ENCODE results near the gene IGF2R. TPM values are rescaled to one million over a fixed set of nuclear protein-coding genes. Genes with fewer than 3 reads are reported as not detected.

The IGF2R gene
- total and polyA plus RNA-seq, 8 donors, result 11.0 to 54.0 (median 34.7) TPM

DNA sequence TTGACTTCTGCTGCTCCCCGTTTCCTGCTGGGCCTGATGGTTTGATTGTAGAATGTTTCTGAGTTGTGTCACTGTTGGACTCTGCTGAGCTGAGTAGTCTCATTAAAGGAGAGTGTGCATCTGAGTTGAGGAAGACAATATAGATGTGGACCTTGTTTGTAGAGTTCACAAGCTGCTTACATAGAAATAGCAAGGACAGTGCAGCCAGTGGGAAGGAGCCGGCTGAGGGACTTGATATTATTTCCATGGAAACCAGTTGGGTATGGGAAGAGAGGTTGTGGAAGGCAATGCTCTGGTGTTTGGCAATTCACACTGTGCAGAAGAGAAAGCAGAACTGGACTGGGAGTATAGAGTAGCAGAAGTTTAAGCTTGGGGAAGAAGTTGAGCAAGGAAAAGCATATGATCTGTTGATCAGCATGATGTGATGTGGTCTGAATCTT lies 14.8 kb downstream of the IGF2R start:
- Histone ChIP-seq H3K27me3 (no peaks in the 10 kb centered on the region), H3K4me1 (peaks cover 36 to 60% (median 59%) of the 10 kb centered on the region in 3 donors), H3K36me3 (no peaks in the 10 kb centered on the region), H3K27ac (peak overlapping the region in 2 of 4 donors; percentile 25 to 57), H3K4me3 (no peak overlapping the region), H3K9me3 (no peaks in the 10 kb centered on the region)
- FAIRE-seq (no peak), DNase-seq (no peak), ATAC-seq (peak in 3 of 4 donors; percentile 20 to 48 (median 42))
- TF ChIP-seq, protein P1, sequence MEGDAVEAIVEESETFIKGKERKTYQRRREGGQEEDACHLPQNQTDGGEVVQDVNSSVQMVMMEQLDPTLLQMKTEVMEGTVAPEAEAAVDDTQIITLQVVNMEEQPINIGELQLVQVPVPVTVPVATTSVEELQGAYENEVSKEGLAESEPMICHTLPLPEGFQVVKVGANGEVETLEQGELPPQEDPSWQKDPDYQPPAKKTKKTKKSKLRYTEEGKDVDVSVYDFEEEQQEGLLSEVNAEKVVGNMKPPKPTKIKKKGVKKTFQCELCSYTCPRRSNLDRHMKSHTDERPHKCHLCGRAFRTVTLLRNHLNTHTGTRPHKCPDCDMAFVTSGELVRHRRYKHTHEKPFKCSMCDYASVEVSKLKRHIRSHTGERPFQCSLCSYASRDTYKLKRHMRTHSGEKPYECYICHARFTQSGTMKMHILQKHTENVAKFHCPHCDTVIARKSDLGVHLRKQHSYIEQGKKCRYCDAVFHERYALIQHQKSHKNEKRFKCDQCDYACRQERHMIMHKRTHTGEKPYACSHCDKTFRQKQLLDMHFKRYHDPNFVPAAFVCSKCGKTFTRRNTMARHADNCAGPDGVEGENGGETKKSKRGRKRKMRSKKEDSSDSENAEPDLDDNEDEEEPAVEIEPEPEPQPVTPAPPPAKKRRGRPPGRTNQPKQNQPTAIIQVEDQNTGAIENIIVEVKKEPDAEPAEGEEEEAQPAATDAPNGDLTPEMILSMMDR (IDR thresholded peaks at IDR 0.05), result no peak
- WGBS, 2 donors, result 27 to 28% methylated on average over 2 of the region's 2 CpGs
- intact Hi-C loops (cut with DNase I), result no loop called here

DNA sequence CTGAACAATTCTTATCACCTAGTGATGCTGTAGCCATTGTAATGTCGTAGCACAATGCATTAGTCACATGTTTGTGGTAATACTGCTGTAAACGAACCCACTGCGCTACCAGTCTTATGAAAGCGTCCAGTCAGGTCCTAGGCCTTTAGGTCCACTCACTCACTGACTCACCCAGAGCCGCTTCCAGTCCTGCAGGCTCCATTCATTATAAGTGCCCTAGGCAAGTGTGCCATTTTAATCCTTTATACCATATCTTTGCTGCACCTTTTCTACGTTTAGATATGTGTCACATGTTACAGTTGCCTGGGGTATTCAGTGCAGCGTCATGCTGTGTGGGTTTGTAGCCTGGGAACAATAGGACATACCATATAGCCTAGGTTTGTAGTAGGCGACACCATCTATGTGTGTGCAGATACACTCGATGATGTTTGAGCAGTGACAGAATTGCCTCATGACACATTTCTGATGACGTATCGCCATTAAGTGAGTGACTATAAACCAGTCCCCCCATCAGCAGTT lies 15.4 kb downstream of the IGF2R start:
- Histone ChIP-seq H3K4me3 (no peak overlapping the region), H3K36me3 (no peaks in the 10 kb centered on the region), H3K27me3 (no peaks in the 10 kb centered on the region), H3K9me3 (no peaks in the 10 kb centered on the region), H3K4me1 (peaks cover 30 to 58% (median 53%) of the 10 kb centered on the region in 3 donors), H3K27ac (peak overlapping the region in 2 of 4 donors; percentile 25 to 27)
- ATAC-seq, result no peak
- TF ChIP-seq, protein P1 (IDR thresholded peaks at IDR 0.05), result no peak
- no peak for FAIRE-seq
- WGBS, 2 donors, result 77 to 82% methylated on average over 11 of the region's 11 CpGs
- intact Hi-C loops (cut with DNase I), result no loop called here
- DNase-seq, result no peak

DNA sequence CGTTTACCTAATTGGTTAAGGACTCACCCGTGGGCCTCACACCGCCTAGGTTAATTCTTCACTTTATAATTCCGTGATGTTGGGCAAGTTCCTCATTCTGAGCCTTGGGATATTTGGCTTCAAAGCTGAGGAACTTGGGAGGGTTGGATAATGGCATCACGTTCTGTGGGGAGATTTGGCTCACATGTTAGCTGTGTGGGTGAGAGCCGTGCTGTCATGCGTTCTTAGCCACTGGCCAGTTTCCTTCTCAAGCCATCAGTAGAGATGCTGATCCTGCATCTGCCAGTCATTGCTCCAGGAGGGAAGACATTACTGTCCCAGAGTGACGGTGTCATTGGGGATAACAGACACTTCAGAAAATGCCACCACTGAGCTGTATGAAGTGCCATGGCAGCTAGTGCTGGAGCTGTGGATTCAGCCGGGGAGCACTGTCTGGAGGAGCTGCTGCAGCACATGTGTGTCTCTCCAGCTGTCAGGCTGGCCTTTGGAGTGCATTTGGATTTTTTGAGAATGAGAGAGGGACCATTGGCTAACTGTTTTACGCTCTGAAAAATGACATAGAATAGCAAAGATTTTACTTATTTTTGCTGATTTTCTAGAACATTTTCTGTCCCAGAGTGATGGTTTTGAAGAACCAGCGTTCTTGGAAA lies 16.5 kb downstream of the IGF2R start:
- H3K27ac ChIP-seq, result no peak overlapping the region
- FAIRE-seq (no peak), ATAC-seq (no peak), DNase-seq (no peak)
- no peaks in the 10 kb centered on the region for H3K27me3 ChIP-seq
- no peaks in the 10 kb centered on the region for H3K36me3 ChIP-seq
- 79 to 83% methylated on average over 11 of the region's 11 CpGs for WGBS, 2 donors
- TF ChIP-seq, protein P1 (IDR thresholded peaks at IDR 0.05), result no peak
- H3K4me3 ChIP-seq, result no peak overlapping the region
- intact Hi-C loops (cut with DNase I), result no loop called here
- H3K4me1 ChIP-seq, result peaks cover 35 to 63% (median 56%) of the 10 kb centered on the region in 3 donors
- no peaks in the 10 kb centered on the region for H3K9me3 ChIP-seq

DNA sequence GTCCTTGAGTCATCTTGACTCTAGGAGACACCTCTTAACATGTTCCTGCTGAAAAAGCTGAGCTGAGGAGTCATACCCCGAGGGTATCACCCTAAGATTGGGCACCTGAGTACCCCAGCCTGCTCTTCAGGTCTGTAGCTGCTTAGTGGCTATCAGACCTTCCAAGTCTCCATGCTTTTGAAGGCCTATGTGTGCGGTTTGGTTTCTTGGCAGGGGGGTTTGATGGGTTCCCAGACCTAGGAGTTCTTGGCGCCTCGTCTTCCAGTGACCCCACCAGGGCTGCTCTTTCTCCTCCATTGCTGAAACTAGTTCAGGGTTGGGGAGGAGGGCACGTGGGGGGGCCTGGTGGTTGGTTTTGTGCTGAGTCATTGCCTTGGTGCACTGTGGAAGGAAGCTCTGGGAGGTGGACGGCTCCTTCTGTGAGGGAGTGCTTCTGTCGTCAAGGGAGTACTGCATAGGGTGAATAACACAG lies 20.1 kb downstream of the IGF2R start:
- TF ChIP-seq, protein P1 (IDR thresholded peaks at IDR 0.05), result no peak
- WGBS, 2 donors, result 86 to 93% methylated on average over 7 of the region's 7 CpGs
- Histone ChIP-seq H3K4me1 (peaks cover 15 to 27% (median 23%) of the 10 kb centered on the region in 3 donors), H3K27ac (no peak overlapping the region), H3K4me3 (no peak overlapping the region), H3K27me3 (no peaks in the 10 kb centered on the region), H3K36me3 (no peaks in the 10 kb centered on the region), H3K9me3 (no peaks in the 10 kb centered on the region)
- no peak for FAIRE-seq
- peak in 2 of 4 donors; percentile 28 to 40 for ATAC-seq
- DNase-seq, result no peak
- intact Hi-C loops (cut with DNase I), result no loop called here
